Measurements from ENCODE around the gene TOPBP1.

The TOPBP1 gene

DNA sequence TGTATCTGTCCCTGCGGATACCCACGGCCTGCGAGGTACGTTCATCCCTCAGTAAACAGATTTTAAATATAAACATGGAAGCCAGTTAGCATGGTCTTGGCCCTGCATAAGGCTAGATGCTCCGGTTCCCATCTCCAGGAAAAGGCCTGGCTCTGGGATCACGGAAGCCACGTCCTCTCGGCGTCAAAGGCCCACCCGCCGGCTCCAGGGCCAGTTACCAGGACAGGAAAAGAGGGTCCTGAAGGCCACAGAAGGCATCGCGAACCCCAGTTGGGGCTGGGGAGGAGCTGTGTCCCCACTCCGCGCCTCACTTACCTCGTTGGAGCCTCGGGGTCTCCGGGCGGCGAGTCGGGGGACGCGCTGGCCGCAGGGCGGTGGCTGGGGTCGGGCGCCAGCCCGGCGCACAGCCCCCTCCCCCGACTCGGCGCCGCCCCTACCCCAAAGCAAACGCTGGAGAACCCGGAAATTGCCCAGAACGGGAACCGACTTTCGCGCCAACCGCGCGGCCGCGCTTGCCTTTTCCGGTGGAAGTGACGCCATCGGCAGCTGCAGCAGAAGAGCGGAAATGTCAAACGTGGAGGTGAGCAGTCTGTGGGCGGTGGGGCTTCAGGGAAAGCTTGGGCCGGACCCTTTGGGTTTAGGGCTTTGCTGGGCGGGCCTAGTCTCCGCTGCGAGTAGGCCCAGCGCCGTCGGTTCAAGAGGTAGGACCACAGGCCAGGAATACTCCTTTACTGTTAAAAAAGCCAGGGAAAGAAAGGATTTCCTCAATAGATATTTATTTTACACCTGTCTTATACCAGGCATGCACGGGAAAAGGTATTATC, at the start of gene TOPBP1:
Gene TOPBP1, minus strand, starts transcription at position 488 of the 824 bp plus-strand sequence. CDS start 814 bp downstream, outside the sequence.
- ATAC-seq (replicated peaks) (peak; percentile 91 to 95), DNase-seq (peak; percentile 82)
- Mint-ChIP-seq H3K36me3 (peaks cover 17 to 20% of the 10 kb centered on the region in 2 donors), H3K9me3 (no peaks in the 10 kb centered on the region), H3K27ac (peak within 1 kb of the TSS; percentile 99), H3K4me3 (peak within 1 kb of the TSS; percentile 98), H3K4me1 (peaks cover 25 to 47% of the 10 kb centered on the region in 2 donors), H3K27me3 (no peaks in the 10 kb centered on the region)

DNA sequence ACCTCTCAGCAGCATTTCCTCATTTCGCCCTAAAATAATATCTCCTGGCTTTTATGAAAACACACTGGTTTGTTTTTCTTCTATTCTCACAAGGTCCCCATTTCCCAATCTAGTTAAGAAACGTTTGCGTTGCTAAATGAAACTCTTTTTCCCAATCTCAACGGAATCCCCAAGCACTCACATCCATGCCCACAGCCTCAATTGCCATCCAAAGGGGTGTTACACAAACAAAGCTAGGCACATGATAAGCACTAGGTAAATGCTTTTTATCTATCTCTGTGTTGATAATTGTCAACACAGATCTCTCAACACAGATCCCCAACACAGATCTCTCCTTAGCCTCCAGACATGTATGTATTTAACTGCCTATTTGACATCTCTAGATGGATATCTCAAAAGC, 49.3 kb upstream of the TOPBP1 start:
- no peaks in the 10 kb centered on the region for H3K4me1 Mint-ChIP-seq
- no peaks in the 10 kb centered on the region for H3K9me3 Mint-ChIP-seq
- DNase-seq = no peak
- no peak overlapping the region for H3K4me3 Mint-ChIP-seq
- no peak for ATAC-seq (replicated peaks)
- no peaks in the 10 kb centered on the region for H3K36me3 Mint-ChIP-seq
- H3K27ac Mint-ChIP-seq = no peak overlapping the region
- peaks cover 18 to 25% of the 10 kb centered on the region in 2 donors for H3K27me3 Mint-ChIP-seq

DNA sequence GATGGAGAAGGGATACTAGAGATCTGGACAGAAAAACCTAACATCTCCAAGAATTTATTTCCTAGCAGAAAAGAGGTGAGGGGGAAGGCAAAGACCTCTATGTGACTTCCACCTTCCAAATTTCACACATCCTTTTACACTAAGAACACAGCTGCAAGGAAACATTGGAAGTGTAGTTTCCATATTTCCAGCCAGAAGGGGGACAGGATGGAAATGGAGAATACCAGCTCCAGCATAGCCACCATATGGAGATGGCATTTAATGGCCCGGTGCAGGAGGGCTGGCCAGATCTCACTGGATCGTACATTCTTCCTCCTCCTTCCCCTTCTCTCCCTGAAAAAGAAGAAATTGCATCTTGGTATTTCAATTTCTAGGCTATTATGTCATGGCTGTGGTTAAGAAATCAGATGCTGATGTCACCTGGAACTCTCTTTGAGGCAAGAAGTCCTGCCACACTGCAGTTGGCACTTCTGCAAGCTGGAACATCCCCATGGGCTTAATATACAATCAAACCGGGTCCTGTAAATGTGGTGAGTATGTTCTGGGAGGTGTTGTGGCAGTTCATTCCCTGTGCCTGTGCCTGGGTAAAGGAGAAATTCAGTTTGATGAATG, 47.5 kb upstream of the TOPBP1 start:
- Mint-ChIP-seq H3K4me3 (no peak overlapping the region), H3K27ac (no peak overlapping the region), H3K36me3 (no peaks in the 10 kb centered on the region), H3K27me3 (peaks cover 20 to 35% of the 10 kb centered on the region in 2 donors), H3K4me1 (no peaks in the 10 kb centered on the region), H3K9me3 (no peaks in the 10 kb centered on the region)
- ATAC-seq (replicated peaks) (no peak), DNase-seq (no peak)

DNA sequence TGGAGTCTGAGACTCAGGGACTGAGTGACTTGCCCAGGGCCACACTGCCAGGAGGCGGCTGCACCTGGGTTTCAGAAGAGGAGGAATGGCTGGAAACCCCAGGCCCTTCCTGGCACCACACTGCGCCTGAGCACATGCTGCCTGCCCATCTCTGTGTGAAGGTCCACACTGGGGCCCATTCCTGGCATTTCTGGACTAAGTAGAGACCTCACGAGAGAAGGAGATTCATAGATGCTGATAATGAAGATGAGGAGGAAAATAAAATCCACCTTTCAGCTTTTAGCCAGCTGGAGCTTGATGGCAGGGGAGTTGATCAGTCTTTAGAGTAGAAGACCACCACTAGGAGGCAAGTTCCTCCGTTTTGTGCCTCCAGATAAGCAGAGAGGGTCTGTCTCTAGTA, 44.3 kb upstream of the TOPBP1 start:
- H3K36me3 Mint-ChIP-seq = no peaks in the 10 kb centered on the region
- no peak overlapping the region for H3K27ac Mint-ChIP-seq
- ATAC-seq (replicated peaks) = no peak
- H3K9me3 Mint-ChIP-seq = no peaks in the 10 kb centered on the region
- no peaks in the 10 kb centered on the region for H3K4me1 Mint-ChIP-seq
- H3K4me3 Mint-ChIP-seq = no peak overlapping the region
- H3K27me3 Mint-ChIP-seq = peaks cover 18 to 40% of the 10 kb centered on the region in 2 donors
- no peak for DNase-seq

DNA sequence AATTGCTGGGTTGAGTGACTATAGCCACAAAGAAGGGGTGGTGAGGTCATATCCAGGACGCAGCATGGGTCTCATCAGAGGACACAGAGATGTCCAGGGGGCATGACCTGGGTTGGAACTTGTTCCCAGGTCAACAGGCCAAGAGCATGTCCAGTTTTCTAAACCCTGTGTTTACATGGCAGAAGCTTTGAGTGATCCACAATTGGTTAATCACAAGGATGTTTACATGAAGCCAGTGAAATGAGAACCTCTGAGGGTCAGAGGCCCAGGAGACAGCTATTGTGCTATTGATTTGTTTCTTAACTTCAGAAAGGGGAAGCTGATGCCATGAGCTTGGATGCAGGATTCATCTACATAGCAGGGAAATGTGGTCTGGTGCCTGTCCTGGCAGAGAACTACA, 42.2 kb upstream of the TOPBP1 start:
- Mint-ChIP-seq H3K36me3 (no peaks in the 10 kb centered on the region), H3K27ac (no peak overlapping the region), H3K4me3 (no peak overlapping the region), H3K4me1 (no peaks in the 10 kb centered on the region), H3K27me3 (peaks cover 12 to 36% of the 10 kb centered on the region in 2 donors), H3K9me3 (no peaks in the 10 kb centered on the region)
- no peak for ATAC-seq (replicated peaks)
- DNase-seq = no peak

DNA sequence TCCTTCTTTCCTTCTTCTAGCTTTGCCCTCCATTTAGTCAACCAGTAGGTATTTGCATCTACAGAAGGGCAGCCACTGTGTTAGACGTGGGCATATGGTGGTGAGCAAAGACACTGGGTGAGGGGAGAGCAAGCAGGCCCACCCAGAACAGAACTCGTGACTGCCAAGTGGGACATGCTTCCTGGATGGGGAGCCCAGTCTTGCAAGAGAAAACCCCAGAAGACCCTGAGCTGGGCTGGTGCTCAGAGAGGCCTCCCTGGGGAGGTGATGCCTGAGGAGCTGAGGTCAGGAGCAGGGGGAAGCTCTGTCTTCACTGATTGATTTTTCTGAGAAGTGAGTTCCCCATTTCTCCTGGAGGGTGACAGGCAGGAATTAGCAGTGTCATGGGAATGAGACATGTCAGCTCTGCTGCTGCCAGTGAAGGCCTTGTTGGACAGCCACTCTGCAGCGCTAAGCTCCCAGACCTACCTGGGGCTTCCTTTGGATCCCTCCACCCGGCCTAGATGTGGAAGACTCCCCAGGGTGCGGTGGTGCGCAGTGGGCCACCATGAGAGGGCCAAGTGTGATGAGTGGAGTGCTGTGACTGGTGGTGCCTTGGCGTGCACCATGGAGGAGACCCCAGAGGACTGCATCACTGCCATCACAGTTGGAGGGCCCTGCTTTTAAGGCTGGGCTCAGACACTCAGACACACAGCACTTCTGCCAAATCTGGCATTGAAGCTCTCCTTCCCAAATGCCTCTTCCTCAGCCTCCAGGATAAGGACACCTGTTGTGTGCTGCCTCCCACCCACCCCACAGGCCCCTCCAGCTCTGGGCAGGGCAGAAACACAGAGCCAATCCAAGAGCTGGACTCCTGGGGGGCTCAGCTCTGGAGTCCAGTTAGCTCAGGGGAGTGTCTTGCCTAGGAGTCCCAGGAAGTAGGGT, 40.0 kb upstream of the TOPBP1 start:
- H3K4me1 Mint-ChIP-seq = no peaks in the 10 kb centered on the region

DNA sequence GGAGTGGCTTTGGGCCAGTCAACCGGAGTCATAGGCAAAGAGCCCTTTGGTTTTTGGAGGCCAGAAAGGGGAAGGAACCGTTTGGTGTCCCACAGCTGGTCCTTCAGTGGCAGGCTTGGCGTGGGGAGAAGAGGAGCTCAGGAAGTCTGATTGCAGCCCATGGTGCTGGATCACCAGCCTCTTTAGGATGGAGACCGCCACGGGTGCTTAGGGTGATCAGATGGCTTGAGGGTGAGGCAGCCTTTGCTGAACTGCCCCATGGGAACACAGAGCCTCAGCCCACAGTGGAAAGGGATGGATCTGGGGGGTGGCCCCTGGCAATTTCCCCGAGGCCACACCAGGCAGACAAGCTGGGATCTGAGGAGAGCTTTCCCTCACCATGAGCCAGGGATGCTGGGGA, 38.6 kb upstream of the TOPBP1 start:
- DNase-seq (no peak), ATAC-seq (replicated peaks) (no peak)
- H3K4me3 Mint-ChIP-seq = no peak overlapping the region
- peaks cover 0 to 3% of the 10 kb centered on the region in 2 donors for H3K9me3 Mint-ChIP-seq
- H3K27ac Mint-ChIP-seq = no peak overlapping the region
- peaks cover 12 to 17% of the 10 kb centered on the region in 2 donors for H3K27me3 Mint-ChIP-seq
- no peaks in the 10 kb centered on the region for H3K4me1 Mint-ChIP-seq
- H3K36me3 Mint-ChIP-seq = no peaks in the 10 kb centered on the region

More for the DNA sequence above, 40.0 kb upstream of the TOPBP1 start:
- no peaks in the 10 kb centered on the region for H3K36me3 Mint-ChIP-seq
- no peak overlapping the region for H3K4me3 Mint-ChIP-seq
- peaks cover 0 to 3% of the 10 kb centered on the region in 2 donors for H3K9me3 Mint-ChIP-seq
- peaks cover 12 to 28% of the 10 kb centered on the region in 2 donors for H3K27me3 Mint-ChIP-seq
- H3K27ac Mint-ChIP-seq = no peak overlapping the region
- ATAC-seq (replicated peaks) (no peak), DNase-seq (no peak)

DNA sequence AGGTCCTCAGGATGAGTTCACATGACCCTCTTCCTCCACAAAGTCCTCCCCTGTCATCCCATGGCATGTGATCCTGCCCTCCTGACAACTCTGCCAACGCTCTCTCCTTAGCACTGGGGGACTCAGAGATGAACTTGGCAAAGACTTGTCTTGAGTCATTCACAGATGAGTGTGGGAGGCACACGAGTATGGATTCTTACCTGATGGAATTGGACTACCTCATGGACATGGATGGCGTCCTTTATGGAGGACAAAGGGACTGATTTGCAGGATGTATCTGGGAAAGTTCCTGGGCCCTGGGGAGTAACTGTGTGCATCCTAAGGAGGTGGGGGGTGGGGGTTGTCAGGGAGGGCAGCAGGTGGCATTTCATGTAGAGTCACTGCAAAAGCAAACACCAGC, 38.2 kb upstream of the TOPBP1 start:
- Mint-ChIP-seq H3K27ac (no peak overlapping the region), H3K4me1 (no peaks in the 10 kb centered on the region), H3K9me3 (peaks cover 0 to 3% of the 10 kb centered on the region in 2 donors), H3K4me3 (no peak overlapping the region), H3K27me3 (peaks cover 12 to 16% of the 10 kb centered on the region in 2 donors), H3K36me3 (no peaks in the 10 kb centered on the region)
- no peak for ATAC-seq (replicated peaks)
- DNase-seq = no peak

DNA sequence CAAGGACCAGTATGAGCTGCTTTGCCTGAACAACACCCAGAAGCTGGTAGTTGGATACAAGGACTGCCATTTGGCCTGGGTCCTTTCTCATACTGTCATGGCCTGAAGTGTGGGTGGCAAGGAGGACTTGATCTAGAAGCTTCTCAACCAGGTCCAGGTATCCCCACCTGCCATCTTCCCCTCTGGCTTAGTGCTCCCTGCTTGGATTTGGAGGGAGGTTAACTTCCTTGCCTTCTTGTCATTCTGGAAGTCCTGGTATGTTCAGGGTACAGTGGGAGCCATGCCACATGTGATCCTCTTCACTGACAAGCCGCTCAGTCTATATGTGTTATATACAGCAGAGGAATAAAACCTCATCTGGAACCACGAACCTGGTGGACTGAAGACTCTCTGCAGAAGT, 37.7 kb upstream of the TOPBP1 start:
- H3K9me3 Mint-ChIP-seq = peaks cover 0 to 3% of the 10 kb centered on the region in 2 donors
- H3K27ac Mint-ChIP-seq = no peak overlapping the region
- no peaks in the 10 kb centered on the region for H3K36me3 Mint-ChIP-seq
- H3K27me3 Mint-ChIP-seq = peaks cover 12 to 16% of the 10 kb centered on the region in 2 donors
- ATAC-seq (replicated peaks) (no peak), DNase-seq (no peak)
- H3K4me1 Mint-ChIP-seq = no peaks in the 10 kb centered on the region
- no peak overlapping the region for H3K4me3 Mint-ChIP-seq

DNA sequence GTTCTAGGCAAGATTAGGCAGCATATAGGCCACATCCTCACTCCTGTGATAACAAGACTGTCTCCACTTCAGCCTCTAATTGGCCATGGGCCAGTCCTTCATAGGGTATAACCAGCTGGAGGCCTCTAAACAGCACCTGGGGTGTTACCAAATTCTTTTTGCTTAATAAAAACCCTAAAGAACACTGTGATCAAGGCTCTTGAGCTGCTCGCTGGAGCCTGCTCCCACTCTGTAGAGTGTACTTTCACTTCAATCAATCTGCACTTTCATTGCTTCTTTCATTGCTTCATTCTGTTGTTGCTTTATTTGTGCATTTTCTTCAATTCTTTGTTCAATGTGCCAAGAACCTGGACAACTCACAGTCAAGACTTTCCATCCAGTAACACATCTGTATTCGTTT, 36.2 kb upstream of the TOPBP1 start:
- H3K9me3 Mint-ChIP-seq = peaks cover 0 to 3% of the 10 kb centered on the region in 2 donors
- H3K4me1 Mint-ChIP-seq = no peaks in the 10 kb centered on the region
- H3K27ac Mint-ChIP-seq = no peak overlapping the region
- H3K27me3 Mint-ChIP-seq = peaks cover 5 to 8% of the 10 kb centered on the region in 2 donors
- ATAC-seq (replicated peaks) = no peak
- DNase-seq = no peak
- no peaks in the 10 kb centered on the region for H3K36me3 Mint-ChIP-seq
- no peak overlapping the region for H3K4me3 Mint-ChIP-seq

DNA sequence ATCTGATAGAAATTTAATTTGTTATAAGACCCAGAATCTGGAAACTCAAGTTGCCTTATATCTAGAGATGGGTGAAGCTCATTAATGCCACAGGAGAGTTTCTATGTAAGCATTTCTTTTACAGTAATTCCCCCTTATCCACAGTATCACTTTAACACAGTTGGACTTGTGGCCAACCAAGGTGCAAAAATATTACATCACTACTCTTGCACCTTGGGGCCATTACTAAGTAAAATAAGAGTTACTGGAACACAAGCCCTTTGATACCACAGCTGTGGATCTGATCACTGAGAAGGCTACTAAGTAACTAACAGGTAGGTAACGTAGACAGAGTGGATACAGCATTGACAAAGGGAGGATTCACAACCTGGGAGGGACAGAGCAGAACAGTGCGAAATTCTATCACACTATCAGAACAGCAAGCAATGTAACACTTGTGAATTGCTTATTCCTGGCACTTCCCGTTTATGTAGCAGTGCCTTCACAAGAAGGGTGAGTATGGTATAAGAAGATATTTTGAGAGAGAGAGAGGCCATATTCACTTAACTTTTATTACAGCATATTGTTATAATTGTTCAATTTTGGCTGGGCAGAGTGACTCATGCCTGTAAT, 33.9 kb upstream of the TOPBP1 start:
- Mint-ChIP-seq H3K27me3 (peaks cover 5 to 8% of the 10 kb centered on the region in 2 donors), H3K4me1 (no peaks in the 10 kb centered on the region), H3K9me3 (peaks cover 0 to 3% of the 10 kb centered on the region in 2 donors), H3K36me3 (no peaks in the 10 kb centered on the region), H3K4me3 (no peak overlapping the region), H3K27ac (no peak overlapping the region)
- no peak for DNase-seq
- no peak for ATAC-seq (replicated peaks)

DNA sequence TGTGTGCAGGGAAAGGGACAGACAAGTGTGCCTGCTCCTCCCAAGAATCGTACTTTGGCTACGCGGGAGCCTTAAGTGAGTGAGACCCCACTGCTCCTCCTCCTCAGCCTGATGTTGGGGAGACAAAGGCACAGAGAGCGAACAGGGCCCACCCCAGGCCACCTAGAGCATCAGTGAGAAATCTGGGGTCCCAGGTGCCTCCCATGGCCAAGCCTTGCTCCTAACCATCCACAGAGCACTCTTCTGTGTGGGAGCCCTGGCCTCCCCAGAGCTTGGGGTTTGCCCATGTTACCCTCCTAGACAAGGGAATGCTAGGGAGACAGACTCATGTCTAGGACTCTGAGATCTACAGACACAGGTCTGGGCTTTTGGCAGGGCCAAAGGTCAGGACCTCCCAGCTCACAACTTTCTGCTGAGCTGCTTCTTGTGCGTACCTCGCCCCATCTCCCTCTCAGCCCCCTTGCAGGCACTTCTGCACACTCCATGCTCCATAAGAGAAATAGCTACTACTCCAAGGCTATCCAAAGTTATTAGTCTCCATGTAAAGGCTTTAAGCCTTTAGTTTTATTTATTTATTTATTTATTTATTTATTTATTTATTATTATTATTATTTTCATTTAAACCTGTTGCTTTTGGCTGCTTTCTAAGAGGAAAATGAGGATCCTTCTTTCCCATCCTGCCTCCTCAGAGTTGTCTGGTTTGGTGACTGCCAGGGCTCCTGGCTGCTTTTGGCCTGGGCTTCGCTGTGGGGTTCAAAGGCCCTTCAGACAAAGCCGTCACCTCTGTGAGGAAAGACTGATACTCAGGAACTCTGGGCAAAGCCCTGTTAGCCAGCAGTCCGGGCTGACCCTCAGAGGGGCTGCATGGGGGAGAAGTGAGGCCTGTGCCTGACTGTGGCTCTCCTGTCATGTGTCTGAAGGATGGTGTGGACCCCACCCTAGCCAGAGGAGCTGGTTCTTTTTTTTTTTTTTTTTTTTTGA, 32.8 kb upstream of the TOPBP1 start:
- Mint-ChIP-seq H3K27ac (no peak overlapping the region), H3K36me3 (no peaks in the 10 kb centered on the region), H3K9me3 (peaks cover 0 to 3% of the 10 kb centered on the region in 2 donors), H3K4me3 (no peak overlapping the region), H3K27me3 (peaks cover 0 to under 1% of the 10 kb centered on the region in 2 donors), H3K4me1 (no peaks in the 10 kb centered on the region)
- ATAC-seq (replicated peaks) = no peak
- DNase-seq = no peak

DNA sequence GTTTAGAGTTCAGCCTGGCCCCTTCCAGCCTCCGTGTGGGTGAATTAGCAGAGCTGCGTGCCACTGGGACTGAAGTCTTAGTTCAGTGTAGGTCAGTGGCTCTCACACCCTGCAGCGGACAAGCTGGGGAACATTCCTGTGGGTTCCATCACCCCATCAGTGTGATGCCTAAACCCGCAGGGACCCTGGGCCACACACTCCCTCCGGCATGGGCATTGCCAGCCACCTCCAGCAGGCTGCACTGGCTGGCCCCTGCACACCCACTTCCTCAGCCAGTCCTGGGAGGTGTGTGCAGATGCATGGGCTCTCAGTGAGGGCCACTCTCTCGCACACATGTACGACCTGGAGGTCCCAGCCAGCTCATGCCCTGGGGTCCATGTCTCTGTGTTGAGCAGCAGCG, 32.1 kb upstream of the TOPBP1 start:
- H3K9me3 Mint-ChIP-seq = peaks cover 0 to 3% of the 10 kb centered on the region in 2 donors
- H3K4me1 Mint-ChIP-seq = no peaks in the 10 kb centered on the region
- H3K27ac Mint-ChIP-seq = no peak overlapping the region
- ATAC-seq (replicated peaks) = no peak
- no peak for DNase-seq
- H3K36me3 Mint-ChIP-seq = no peaks in the 10 kb centered on the region
- no peaks in the 10 kb centered on the region for H3K27me3 Mint-ChIP-seq
- no peak overlapping the region for H3K4me3 Mint-ChIP-seq
